H7 (cell line): ENCODE results near the gene PSME3IP1. TPM values are rescaled to one million over a fixed set of nuclear protein-coding genes. Genes with fewer than 3 reads are reported as not detected.

ENCODE experiments used
- DNase-seq: peaks from one replicate; pipeline ENCODE4 v3.0.0; 2012
- H3K27me3 ChIP-seq: 2 replicates; pipeline ENCODE4 v1.6.0; 2011; ENCODE audit warnings: mild to moderate bottlenecking, low read length; ENCODE audit not compliant: control insufficient read depth, insufficient read depth
- H3K36me3 ChIP-seq: replicated peaks from 2 replicates; pipeline ENCODE4 v1.5.1; 2011; ENCODE audit warnings: low read length; ENCODE audit not compliant: control insufficient read depth, insufficient read depth
- H3K4me3 ChIP-seq: 2 replicates; pipeline ENCODE4 v1.5.1; 2011; ENCODE audit warnings: low read depth, mild to moderate bottlenecking, control low read depth, low read length, moderate library complexity; ENCODE audit not compliant: insufficient read depth
- total RNA-seq: library from RNA; depleted of rRNA; stranded (reverse); fragments of >200 nt; shearing (Covaris generic); gene quantifications from 2 replicates; pipeline ENCODE4 v1.2.3, GENCODE V29; 2014; rRNA removed

PSME3IP1 gene
- total RNA-seq, 1 experiment from 2014 or later, result 63.3 TPM

GRCh38 chr16:57102888-57103851, 82.7 kb downstream of the PSME3IP1 start:
- Histone ChIP-seq H3K4me3 (no peak overlapping the region), H3K27me3 (no peaks in the 10 kb centered on the region), H3K36me3 (no peaks in the 10 kb centered on the region)
- DNase-seq, result no peak

Other genes with a start within 250 kb of the PSME3IP1 start
- gene CETP, start 224.1 kb downstream of the PSME3IP1 start, total RNA-seq, result not detected in 2 replicates
- 0.80 and 0.85 TPM in 2 replicates for gene NLRC5, start 196.5 kb downstream of the PSME3IP1 start, total RNA-seq
- gene CPNE2, start 93.5 kb downstream of the PSME3IP1 start, total RNA-seq, result 19.4 and 21.1 TPM in 2 replicates
- 31.0 and 49.8 TPM in 2 replicates for gene RSPRY1, start 290 bp upstream of the PSME3IP1 start, total RNA-seq
- gene ARL2BP, start 59.2 kb upstream of the PSME3IP1 start, total RNA-seq, result 27.7 and 28.3 TPM in 2 replicates
- 1.6 and 3.0 TPM in 2 replicates for gene PLLP, start 98.6 kb upstream of the PSME3IP1 start, total RNA-seq
- gene CCL22, start 172.7 kb upstream of the PSME3IP1 start, total RNA-seq, result not detected in 2 replicates
- gene CX3CL1, start 186.5 kb upstream of the PSME3IP1 start, total RNA-seq, result 0.67 and 2.1 TPM in 2 replicates
- not detected in 2 replicates for gene CCL17, start 218.7 kb upstream of the PSME3IP1 start, total RNA-seq